Upper lobe of left lung (tissue), 4 donors: ENCODE data around the gene CNTNAP5.

Experiments
- CTCF ChIP-seq, 6 experiments: fragments of 450-650 bp in 4 of 6; fragments of 200-600 bp in 2 of 6; sonication (generic) in 2 of 6; IDR thresholded peaks; one replicate each; pipeline ENCODE4 v1.5.1; 2016 to 2019; ENCODE audit warnings: antibody characterized with exemption in 6 of 6
- EP300 ChIP-seq, 4 donors: sonication (generic); formaldehyde crosslinking; IDR thresholded peaks; one replicate each; pipeline ENCODE4 v1.5.1; 2017; ENCODE audit warnings: antibody characterized with exemption in 4 of 4, control low read depth in 2 of 4
- POLR2A ChIP-seq, 4 donors: fragments of 450-650 bp; IDR thresholded peaks; one replicate each; pipeline ENCODE4 v1.5.1; 2016 to 2017; ENCODE audit warnings: antibody characterized with exemption in 4 of 4, mild to moderate bottlenecking in 2 of 4
- POLR2AphosphoS5 ChIP-seq, 2 donors: sonication (generic); formaldehyde crosslinking; IDR thresholded peaks; one replicate each; pipeline ENCODE4 v1.5.1; 2017; ENCODE audit warnings: antibody characterized with exemption in 2 of 2

GRCh38 chr2:124633812-124634211, 608.7 kb downstream of the CNTNAP5 start:
- TF ChIP-seq CTCF (IDR thresholded peaks at IDR 0.05), result no peak
- TF ChIP-seq EP300 (IDR thresholded peaks at IDR 0.05), result no peak
- TF ChIP-seq POLR2A (IDR thresholded peaks at IDR 0.05), result no peak
- TF ChIP-seq POLR2AphosphoS5 (IDR thresholded peaks at IDR 0.05), result no peak
